ENCODE measurements around the gene PTPRD.
A peak's percentile ranks its signal among the peaks of the same experiment; 100 is the strongest.

The PTPRD gene

GRCh38 chr9:10062629-10063395 is 550.0 kb downstream of the PTPRD start:
- in situ Hi-C loops (cut with HindIII; ENCODE audit: low sequenced_read_pairs): no loop called here
- H3K4me3 ChIP-seq (ENCODE audit: low read depth, low read length): no peak overlapping the region
- TF ChIP-seq CTCF (IDR thresholded peaks at IDR 0.05; ENCODE audit: low read depth, low read length, missing control alignments): no peak
- DNase-seq (ENCODE audit: low read depth): peak; percentile 40

DNA sequence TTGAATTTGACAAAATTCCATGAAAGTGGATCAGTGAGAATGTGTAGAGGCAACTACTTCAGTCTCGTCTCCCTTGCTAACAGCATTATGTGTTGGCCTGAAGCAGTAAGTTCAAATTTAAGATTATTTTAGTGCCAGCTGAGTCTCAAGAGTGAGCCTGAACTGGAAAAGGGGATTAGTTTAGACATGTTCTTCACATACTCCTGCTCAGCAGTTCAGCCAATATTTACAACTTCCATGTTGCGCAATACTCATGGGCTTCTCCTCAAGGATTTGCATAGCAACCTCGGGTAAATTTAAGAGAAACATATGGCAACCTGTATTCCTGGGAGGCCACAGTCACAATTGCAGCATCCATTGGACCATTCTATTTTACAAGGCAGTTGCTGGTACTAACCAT is 553.8 kb downstream of the PTPRD start:
- no peak overlapping the region for H3K4me3 ChIP-seq (ENCODE audit: low read depth, low read length)
- no peak for DNase-seq (ENCODE audit: low read depth)
- in situ Hi-C loops (cut with HindIII; ENCODE audit: low sequenced_read_pairs): no loop called here
- no peak for TF ChIP-seq CTCF (IDR thresholded peaks at IDR 0.05; ENCODE audit: low read depth, low read length, missing control alignments)

- in situ Hi-C loops (cut with HindIII; ENCODE audit: low sequenced_read_pairs): no loop called here
- no peak for TF ChIP-seq CTCF (IDR thresholded peaks at IDR 0.05; ENCODE audit: low read depth, low read length, missing control alignments)
- DNase-seq (ENCODE audit: low read depth): no peak
- no peak overlapping the region for H3K4me3 ChIP-seq (ENCODE audit: low read depth, low read length)
Observed at GRCh38 chr9:10055886-10056395, 556.9 kb downstream of the PTPRD start.

- no peak overlapping the region for H3K4me3 ChIP-seq (ENCODE audit: low read depth, low read length)
- TF ChIP-seq CTCF (IDR thresholded peaks at IDR 0.05; ENCODE audit: low read depth, low read length, missing control alignments): no peak
- no peak for DNase-seq (ENCODE audit: low read depth)
- in situ Hi-C loops (cut with HindIII; ENCODE audit: low sequenced_read_pairs): no loop called here
Observed at GRCh38 chr9:10054456-10054855, 558.3 kb downstream of the PTPRD start.

DNA sequence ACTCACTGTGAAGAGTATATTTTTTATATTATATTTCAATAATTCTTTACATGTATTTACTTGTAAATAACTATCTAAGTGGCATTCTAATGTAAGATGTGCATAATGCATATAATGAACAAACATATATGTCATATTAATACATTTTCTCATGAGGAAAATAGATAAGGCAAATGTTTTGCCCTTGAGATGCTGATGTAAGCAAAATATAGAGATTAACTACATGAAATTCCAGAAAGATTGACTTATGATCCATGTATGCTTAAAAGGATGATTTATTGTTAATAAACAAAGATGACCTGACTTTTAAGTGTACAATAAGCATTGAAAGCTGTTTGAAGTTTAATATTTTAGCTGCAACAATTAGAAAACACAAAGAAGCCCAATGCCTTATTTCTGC is 559.9 kb downstream of the PTPRD start:
- in situ Hi-C loops (cut with HindIII; ENCODE audit: low sequenced_read_pairs): no loop called here
- no peak for DNase-seq (ENCODE audit: low read depth)
- H3K4me3 ChIP-seq (ENCODE audit: low read depth, low read length): no peak overlapping the region
- no peak for TF ChIP-seq CTCF (IDR thresholded peaks at IDR 0.05; ENCODE audit: low read depth, low read length, missing control alignments)

- TF ChIP-seq CTCF (IDR thresholded peaks at IDR 0.05; ENCODE audit: low read depth, low read length, missing control alignments): no peak
Observed at GRCh38 chr9:10052181-10052580, 560.6 kb downstream of the PTPRD start.

More at GRCh38 chr9:10052181-10052580, 560.6 kb downstream of the PTPRD start:
- in situ Hi-C loops (cut with HindIII; ENCODE audit: low sequenced_read_pairs): no loop called here
- DNase-seq (ENCODE audit: low read depth): no peak
- H3K4me3 ChIP-seq (ENCODE audit: low read depth, low read length): no peak overlapping the region
